ENCODE data around the gene DDX23. TPM values are rescaled to one million over a fixed set of nuclear protein-coding genes. Genes with fewer than 3 reads are reported as not detected.
"Not testable (repeated sequence)": the region's sequence is repeated elsewhere in the genome, so short reads cannot be mapped to it uniquely, and the experiment has no call there.

Gene DDX23
- total and polyA plus RNA-seq, 5 donors from 2014 or later = 30.5 to 96.3 (median 35.3) TPM

GRCh38 chr12:48852734-48853688 lies 1.0 kb upstream of the DDX23 start:
- Mint-ChIP-seq H3K9me3 (no peaks in the 10 kb centered on the region), H3K36me3 (peaks cover 5% of the 10 kb centered on the region), H3K27ac (peak overlapping the region; percentile 99 to 100 (median 99)), H3K4me3 (peak overlapping the region; percentile 91 to 98 (median 94)), H3K4me1 (peaks cover 22 to 46% (median 33%) of the 10 kb centered on the region in 4 donors), H3K27me3 (no peaks in the 10 kb centered on the region)
- Histone ChIP-seq H3K36me3 (ENCODE audit: control insufficient read depth, insufficient read depth, low read length) (peaks cover 11% of the 10 kb centered on the region), H3K4me1 (ENCODE audit: control insufficient read depth, insufficient read depth, low read length, poor library complexity, severe bottlenecking) (peaks cover 23% of the 10 kb centered on the region), H3K27ac (ENCODE audit: insufficient read depth, low read length, poor library complexity, severe bottlenecking) (peak overlapping the region; percentile 89), H3K27me3 (ENCODE audit: control insufficient read depth, insufficient read depth, low read length) (no peaks in the 10 kb centered on the region), H3K4me3 (ENCODE audit: low read depth, low read length) (peak overlapping the region; percentile 96), H3K9me3 (ENCODE audit: control insufficient read depth in 2 of 2, low read length in 2 of 2) (no peaks in the 10 kb centered on the region)
- peak; percentile 78 to 95 (median 88) for DNase-seq
- ATAC-seq (ENCODE audit: low read depth in 2 of 2) = peak; percentile 26

- not testable (repeated sequence) for H3K4me3 ChIP-seq (ENCODE audit: low read depth, low read length); H3K27ac ChIP-seq (ENCODE audit: insufficient read depth, low read length, poor library complexity, severe bottlenecking); H3K27ac Mint-ChIP-seq; H3K27me3 ChIP-seq (ENCODE audit: control insufficient read depth, insufficient read depth, low read length); H3K9me3 ChIP-seq (ENCODE audit: control insufficient read depth in 2 of 2, low read length in 2 of 2); H3K9me3 Mint-ChIP-seq; H3K27me3 Mint-ChIP-seq; DNase-seq; H3K4me3 Mint-ChIP-seq; H3K4me1 ChIP-seq (ENCODE audit: control insufficient read depth, insufficient read depth, low read length, poor library complexity, severe bottlenecking); ATAC-seq (ENCODE audit: low read depth in 2 of 2)
- peaks cover 64% of the 10 kb centered on the region for H3K36me3 ChIP-seq (ENCODE audit: control insufficient read depth, insufficient read depth, low read length)
- Mint-ChIP-seq H3K4me1 (peaks cover 0 to 14% (median 7%) of the 10 kb centered on the region in 4 donors), H3K36me3 (peaks cover 25% of the 10 kb centered on the region)
Measured at GRCh38 chr12:48842021-48842420, 9.9 kb downstream of the DDX23 start.

GRCh38 chr12:48838048-48838447 lies 13.9 kb downstream of the DDX23 start:
- no peak overlapping the region for H3K4me3 Mint-ChIP-seq
- H3K36me3 Mint-ChIP-seq = peaks cover 42% of the 10 kb centered on the region
- no peaks in the 10 kb centered on the region for H3K27me3 Mint-ChIP-seq
- Histone ChIP-seq H3K27ac (ENCODE audit: insufficient read depth, low read length, poor library complexity, severe bottlenecking) (no peak overlapping the region), H3K4me1 (ENCODE audit: control insufficient read depth, insufficient read depth, low read length, poor library complexity, severe bottlenecking) (no peaks in the 10 kb centered on the region), H3K9me3 (ENCODE audit: control insufficient read depth in 2 of 2, low read length in 2 of 2) (no peaks in the 10 kb centered on the region), H3K27me3 (ENCODE audit: control insufficient read depth, insufficient read depth, low read length) (no peaks in the 10 kb centered on the region), H3K36me3 (ENCODE audit: control insufficient read depth, insufficient read depth, low read length) (peaks cover 71% of the 10 kb centered on the region), H3K4me3 (ENCODE audit: low read depth, low read length) (no peak overlapping the region)
- ATAC-seq (ENCODE audit: low read depth in 2 of 2) (no peak), DNase-seq (no peak)
- no peaks in the 10 kb centered on the region for H3K9me3 Mint-ChIP-seq
- peaks cover 0 to 6% (median 0%) of the 10 kb centered on the region in 4 donors for H3K4me1 Mint-ChIP-seq
- H3K27ac Mint-ChIP-seq = no peak overlapping the region

DNA sequence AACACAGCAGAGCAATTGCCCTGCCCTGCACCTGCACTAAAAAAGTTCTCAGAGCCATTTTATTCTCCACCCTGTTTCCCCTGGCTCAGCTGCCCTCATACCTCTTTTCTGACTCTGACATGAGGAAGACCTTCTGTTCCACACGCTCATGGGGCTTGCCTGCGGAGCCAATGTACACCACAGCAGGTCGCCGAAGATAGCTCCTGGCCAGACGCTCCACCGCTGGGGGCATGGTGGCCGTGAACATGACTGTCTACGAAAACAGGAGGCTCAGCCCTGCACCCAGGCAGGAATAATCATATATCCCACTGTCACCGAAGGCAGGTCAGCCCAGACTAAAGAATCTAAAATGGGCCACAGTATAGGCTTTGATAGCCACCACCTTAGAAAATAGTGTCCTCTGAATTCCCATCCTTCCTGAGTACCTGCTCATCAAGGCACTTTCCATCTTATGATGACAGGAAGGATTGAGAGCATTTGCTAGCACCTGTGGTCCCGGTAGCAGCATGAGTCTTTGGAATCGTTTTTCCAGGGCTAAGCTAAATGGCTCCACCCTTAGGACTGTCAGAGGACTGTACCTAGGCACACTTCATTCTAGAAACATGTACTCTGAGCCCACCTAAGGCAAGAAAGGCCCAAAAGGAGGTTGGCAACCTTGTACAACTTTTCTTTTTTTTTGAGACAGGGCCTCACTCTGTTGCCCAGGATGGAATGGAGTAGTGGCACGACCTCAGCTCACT lies 19.5 kb downstream of the DDX23 start:
- DNase-seq = no peak
- no peaks in the 10 kb centered on the region for H3K27me3 Mint-ChIP-seq
- H3K36me3 Mint-ChIP-seq = peaks cover 51% of the 10 kb centered on the region
- no peak for ATAC-seq (ENCODE audit: low read depth in 2 of 2)
- Histone ChIP-seq H3K27ac (ENCODE audit: insufficient read depth, low read length, poor library complexity, severe bottlenecking) (no peak overlapping the region), H3K36me3 (ENCODE audit: control insufficient read depth, insufficient read depth, low read length) (peaks cover 92% of the 10 kb centered on the region), H3K9me3 (ENCODE audit: control insufficient read depth in 2 of 2, low read length in 2 of 2) (no peaks in the 10 kb centered on the region), H3K4me1 (ENCODE audit: control insufficient read depth, insufficient read depth, low read length, poor library complexity, severe bottlenecking) (no peaks in the 10 kb centered on the region), H3K4me3 (ENCODE audit: low read depth, low read length) (no peak overlapping the region), H3K27me3 (ENCODE audit: control insufficient read depth, insufficient read depth, low read length) (no peaks in the 10 kb centered on the region)
- peak overlapping the region in 1 of 4 donors; percentile 51 for H3K4me3 Mint-ChIP-seq
- H3K4me1 Mint-ChIP-seq = peaks cover 0 to 14% (median 5%) of the 10 kb centered on the region in 4 donors
- H3K27ac Mint-ChIP-seq = no peak overlapping the region
- H3K9me3 Mint-ChIP-seq = no peaks in the 10 kb centered on the region

- no peaks in the 10 kb centered on the region for H3K9me3 ChIP-seq (ENCODE audit: control insufficient read depth in 2 of 2, low read length in 2 of 2)
- H3K27me3 ChIP-seq (ENCODE audit: control insufficient read depth, insufficient read depth, low read length) = no peaks in the 10 kb centered on the region
- no peak for ATAC-seq (ENCODE audit: low read depth in 2 of 2)
- H3K36me3 Mint-ChIP-seq = peaks cover 40% of the 10 kb centered on the region
- H3K27ac Mint-ChIP-seq = no peak overlapping the region
- no peaks in the 10 kb centered on the region for H3K4me1 ChIP-seq (ENCODE audit: control insufficient read depth, insufficient read depth, low read length, poor library complexity, severe bottlenecking)
- H3K27me3 Mint-ChIP-seq = no peaks in the 10 kb centered on the region
- no peak overlapping the region for H3K4me3 Mint-ChIP-seq
- H3K4me1 Mint-ChIP-seq = peaks cover 0 to 14% (median 5%) of the 10 kb centered on the region in 4 donors
- peaks cover 79% of the 10 kb centered on the region for H3K36me3 ChIP-seq (ENCODE audit: control insufficient read depth, insufficient read depth, low read length)
- no peak for DNase-seq
- H3K27ac ChIP-seq (ENCODE audit: insufficient read depth, low read length, poor library complexity, severe bottlenecking) = no peak overlapping the region
- H3K4me3 ChIP-seq (ENCODE audit: low read depth, low read length) = no peak overlapping the region
- no peaks in the 10 kb centered on the region for H3K9me3 Mint-ChIP-seq
Measured at GRCh38 chr12:48831257-48831656, 20.7 kb downstream of the DDX23 start.

DNA sequence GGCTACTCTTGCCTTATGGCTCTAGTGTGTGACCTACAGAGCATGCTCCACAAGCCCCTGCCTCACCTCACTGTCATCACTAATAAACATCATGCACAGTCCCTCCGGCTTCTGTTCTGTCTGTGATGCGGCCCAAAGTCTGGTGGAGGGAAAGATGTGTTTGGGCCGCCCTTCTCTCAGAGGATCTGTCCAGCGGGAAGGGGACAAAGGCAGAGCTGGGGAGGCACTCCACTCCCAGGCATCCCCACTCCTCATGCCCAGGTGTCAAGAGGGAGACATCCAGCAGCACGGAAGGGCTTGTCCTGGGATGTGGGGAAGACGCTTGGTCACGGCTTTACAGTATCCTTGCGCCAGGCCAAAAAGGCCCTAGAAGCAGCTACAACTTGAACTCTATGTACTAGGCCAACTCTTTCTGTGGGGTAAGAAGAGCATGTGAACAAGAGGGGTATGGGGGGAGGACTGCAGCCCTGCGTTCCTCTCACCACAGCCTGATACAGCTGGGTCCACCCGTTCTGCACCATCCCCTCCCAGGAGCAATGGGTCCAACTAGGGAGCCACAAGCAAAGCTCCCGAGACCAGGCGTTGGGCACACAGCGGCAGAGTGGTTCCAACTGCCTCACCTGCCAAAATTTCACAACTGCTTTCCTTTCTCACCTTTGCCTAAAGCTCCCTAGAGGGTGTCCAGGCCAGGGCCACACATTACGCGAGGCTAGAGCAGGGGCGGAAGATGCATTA lies 23.0 kb downstream of the DDX23 start:
- Histone ChIP-seq H3K9me3 (ENCODE audit: control insufficient read depth in 2 of 2, low read length in 2 of 2) (no peaks in the 10 kb centered on the region), H3K27me3 (ENCODE audit: control insufficient read depth, insufficient read depth, low read length) (no peaks in the 10 kb centered on the region), H3K4me3 (ENCODE audit: low read depth, low read length) (no peak overlapping the region), H3K4me1 (ENCODE audit: control insufficient read depth, insufficient read depth, low read length, poor library complexity, severe bottlenecking) (no peaks in the 10 kb centered on the region), H3K27ac (ENCODE audit: insufficient read depth, low read length, poor library complexity, severe bottlenecking) (no peak overlapping the region), H3K36me3 (ENCODE audit: control insufficient read depth, insufficient read depth, low read length) (peaks cover 61% of the 10 kb centered on the region)
- H3K36me3 Mint-ChIP-seq = peaks cover 33% of the 10 kb centered on the region
- no peak overlapping the region for H3K4me3 Mint-ChIP-seq
- ATAC-seq (ENCODE audit: low read depth in 2 of 2) = no peak
- H3K27me3 Mint-ChIP-seq = no peaks in the 10 kb centered on the region
- peaks cover 0 to 13% (median 8%) of the 10 kb centered on the region in 4 donors for H3K4me1 Mint-ChIP-seq
- H3K9me3 Mint-ChIP-seq = no peaks in the 10 kb centered on the region
- no peak overlapping the region for H3K27ac Mint-ChIP-seq
- DNase-seq = no peak

DNA sequence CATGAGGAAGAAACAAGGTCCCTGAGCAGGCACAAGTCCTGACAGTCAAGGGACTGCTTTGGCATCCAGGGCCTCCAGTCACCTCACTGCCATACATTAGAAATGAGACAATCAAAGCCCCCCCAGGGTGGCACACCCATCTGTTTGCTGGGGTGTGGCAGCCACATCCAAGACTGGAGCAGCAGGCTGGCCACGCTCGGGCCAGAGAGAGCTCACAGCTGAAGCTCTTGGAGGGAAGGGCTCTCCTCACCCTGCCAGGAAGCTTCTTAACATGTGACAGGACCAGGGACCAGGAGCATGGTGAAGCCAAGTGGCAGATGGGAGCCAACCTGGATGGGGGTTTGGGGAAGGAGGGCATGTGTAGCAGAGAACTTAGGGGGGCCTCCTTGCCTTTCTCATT lies 23.7 kb downstream of the DDX23 start:
- Mint-ChIP-seq H3K27ac (no peak overlapping the region), H3K9me3 (no peaks in the 10 kb centered on the region), H3K36me3 (peaks cover 28% of the 10 kb centered on the region), H3K4me3 (no peak overlapping the region), H3K4me1 (peaks cover 0 to 13% (median 8%) of the 10 kb centered on the region in 4 donors), H3K27me3 (no peaks in the 10 kb centered on the region)
- Histone ChIP-seq H3K27me3 (ENCODE audit: control insufficient read depth, insufficient read depth, low read length) (no peaks in the 10 kb centered on the region), H3K9me3 (ENCODE audit: control insufficient read depth in 2 of 2, low read length in 2 of 2) (no peaks in the 10 kb centered on the region), H3K36me3 (ENCODE audit: control insufficient read depth, insufficient read depth, low read length) (peaks cover 54% of the 10 kb centered on the region), H3K4me3 (ENCODE audit: low read depth, low read length) (no peak overlapping the region), H3K4me1 (ENCODE audit: control insufficient read depth, insufficient read depth, low read length, poor library complexity, severe bottlenecking) (peaks cover 3% of the 10 kb centered on the region), H3K27ac (ENCODE audit: insufficient read depth, low read length, poor library complexity, severe bottlenecking) (no peak overlapping the region)
- DNase-seq = no peak
- no peak for ATAC-seq (ENCODE audit: low read depth in 2 of 2)
